Spleen (tissue), 13 donors: ENCODE results near the gene SRR. TPM values are rescaled to one million over a fixed set of nuclear protein-coding genes. Genes with fewer than 3 reads are reported as not detected.
"Not testable (repeated sequence)": the region's sequence is repeated elsewhere in the genome, so short reads cannot be mapped to it uniquely, and the experiment has no call there.

Experiments used
- DNase-seq: peaks from one replicate; pipeline ENCODE4 v3.0.0-alpha.2; 2020
- H3K27ac ChIP-seq, 8 donors: fragments of 200-600 bp; sonication (generic) in 7 of 8; 1 replicate in 4 of 8; 2 replicates in 4 of 8; pipeline versions ENCODE4 v1.5.0 to v1.8.0; 2016 to 2021; ENCODE audit warnings: inconsistent platforms in 4 of 8, mild to moderate bottlenecking in 4 of 8, moderate library complexity in 1 of 8
- H3K27me3 ChIP-seq, 7 donors: fragments of 200-600 bp; sonication (generic) in 6 of 7; replicated peaks in 1 of 7; 1 replicate in 4 of 7; 2 replicates in 3 of 7; pipeline versions ENCODE4 v1.5.0 to v1.8.0; 2016 to 2021; ENCODE audit warnings: inconsistent platforms in 3 of 7, mild to moderate bottlenecking in 1 of 7
- H3K36me3 ChIP-seq, 6 donors: fragments of 200-600 bp; sonication (generic) in 5 of 6; 1 replicate in 4 of 6; 2 replicates in 2 of 6; pipeline versions ENCODE4 v1.5.0 to v1.8.0; 2016 to 2021; ENCODE audit warnings: inconsistent platforms in 2 of 6
- H3K4me1 ChIP-seq, 6 donors: fragments of 200-600 bp; sonication (generic) in 5 of 6; 1 replicate in 3 of 6; 2 replicates in 3 of 6; pipeline versions ENCODE4 v1.5.0 to v1.8.0; 2016 to 2021; ENCODE audit warnings: inconsistent platforms in 3 of 6
- H3K4me3 ChIP-seq, 8 donors: fragments of 200-600 bp; sonication (generic) in 7 of 8; 1 replicate in 4 of 8; 2 replicates in 4 of 8; pipeline versions ENCODE4 v1.5.0 to v1.8.0; 2016 to 2021; ENCODE audit warnings: inconsistent platforms in 4 of 8, mild to moderate bottlenecking in 4 of 8, moderate library complexity in 2 of 8
- H3K9me3 ChIP-seq, 8 donors: fragments of 200-600 bp; sonication (generic) in 7 of 8; 1 replicate in 4 of 8; 2 replicates in 4 of 8; pipeline versions ENCODE4 v1.5.0 to v1.8.0; 2016 to 2021; ENCODE audit warnings: inconsistent platforms in 4 of 8
- CTCF ChIP-seq, 11 experiments: fragments of 200-600 bp in 7 of 11; fragments of 450-650 bp in 4 of 11; sonication (generic) in 4 of 11; IDR thresholded peaks in 8 of 11; conservative IDR thresholded peaks in 3 of 11; 1 replicate in 7 of 11; 2 replicates in 4 of 11; pipeline versions ENCODE4 v1.4.0 to v1.8.0; 2016 to 2021; ENCODE audit warnings: antibody characterized with exemption in 11 of 11, inconsistent platforms in 4 of 11, mild to moderate bottlenecking in 1 of 11
- POLR2A ChIP-seq, 3 donors: fragments of 450-650 bp; IDR thresholded peaks; one replicate each; pipeline ENCODE4 v1.5.1; 2017; ENCODE audit warnings: antibody characterized with exemption in 3 of 3, mild to moderate bottlenecking in 1 of 3
- POLR2AphosphoS5 ChIP-seq, 3 donors: sonication (generic); formaldehyde crosslinking; IDR thresholded peaks; one replicate each; pipeline ENCODE4 v1.5.1; 2017; ENCODE audit warnings: antibody characterized with exemption in 3 of 3
- WGBS, 5 donors: extraction: QIAGEN DNeasy Blood & Tissue Kit in 3 of 5; methylation state at CpG; one replicate each; pipeline versions ENCODE4 v1.1.5 to v1.1.7; 2013 to 2018; 5-methylcytosine and 5-hydroxymethylcytosine counted together
- intact Hi-C: fragments of 100-400 bp; cut with DNase I; formaldehyde crosslinking; loops from one replicate; pipeline ENCODE4 v1.15.0; 2023; ENCODE audit warnings: low total_unique reads
- long read RNA-seq, 2 donors: transcript quantifications; one replicate each; lab custom pipeline, GENCODE V29; 2026
- polyA plus RNA-seq, 3 donors: library from polyadenylated mRNA; stranded (reverse); fragments of 200-250 nt; gene quantifications; one replicate each; pipeline ENCODE4 v1.2.1, GENCODE V29; 2013
- total RNA-seq, 7 donors: library from RNA; depleted of rRNA in 3 of 7; stranded (reverse); fragments of >200 nt in 3 of 7; fragmentation: NEBNext Ultra II Directional in 4 of 7; extraction: Animal tissue kit (Norgen Biotek cat#: 25700) in 4 of 7; gene quantifications; one replicate each; pipeline versions ENCODE4 v1.1.0 to v1.2.1, GENCODE V29; 2016 to 2021
- donor health status: healthy with polysubstance abuse.
- donor health status: DM: no; HTN: no; CAD: no; lungs with moderate emphysema.
- donor health status: DM: no; HTN: no; CAD: no.
- donor health status: Bipolar disorder and iron deficiency.
- donor health status: healthy.
- donor health status: DM: no; HTN: no; CAD: no.
- donor health status: DM: yes; HTN: yes; CAD: no.

Gene SRR
- total RNA-seq, result 10 to 100 TPM in 2 of 7 donors, 1 to 10 TPM in 5; 4.0 to 16.2 (median 8.3) TPM
- polyA plus RNA-seq, result 1 to 10 TPM; 3.5 to 5.7 (median 4.5) TPM
- long read RNA-seq, donor 1, partial matches to known transcripts, result 0 of 4 reads
- long read RNA-seq, donor 1, other reads (novel, unspliced or antisense), result 0 of 4 reads
- long read RNA-seq, donor 2, partial matches to known transcripts, result 0 of 4 reads
- long read RNA-seq, donor 2, other reads (novel, unspliced or antisense), result 0 of 4 reads

GRCh38 chr17:2303204-2304188 is at the start of gene SRR, which contains the start of gene SMG6:
SRR (plus strand) TSS chr17:2303950; CDS start chr17:2315561, 11,611 bp downstream.
SMG6 (minus strand) TSS chr17:2303785; CDS start chr17:2303720, 65 bp downstream.
- DNase-seq, result peak; percentile 98
- intact Hi-C loops, result no loop called here

DNA sequence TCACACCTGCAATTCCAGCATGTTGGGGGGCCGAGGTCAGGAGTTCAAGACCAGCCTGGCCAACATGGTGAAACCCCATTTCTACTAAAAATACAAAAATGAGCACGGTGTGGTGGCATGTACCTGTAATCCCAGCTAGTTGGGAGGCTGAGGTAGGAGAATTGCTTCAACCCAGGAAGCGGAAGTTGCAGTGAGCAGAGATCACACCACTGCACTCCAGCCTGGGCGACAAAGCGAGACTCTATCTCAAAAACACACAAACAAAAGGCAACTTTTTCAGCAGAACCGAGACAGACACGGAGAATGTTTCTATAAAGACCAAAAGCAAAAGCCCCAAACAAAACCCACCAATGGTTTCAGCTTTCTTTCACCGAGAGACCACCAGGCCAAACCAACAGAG is 44.9 kb upstream of the SRR start:
- Histone ChIP-seq H3K4me1 (peaks cover 6 to 63% (median 32%) of the 10 kb centered on the region in 6 donors), H3K27ac (peak overlapping the region; percentile 15 to 81 (median 60)), H3K36me3 (peaks cover 0 to 66% (median 0%) of the 10 kb centered on the region in 6 donors)
- H3K4me3 ChIP-seq, intact Hi-C loops, DNase-seq, H3K9me3 ChIP-seq, H3K27me3 ChIP-seq: not testable (repeated sequence)
- 73 to 89% (median 84%) methylated on average over 8 of the region's 8 CpGs for WGBS, 5 donors

More at GRCh38 chr17:2303204-2304188, at the start of gene SRR, which contains the start of gene SMG6:
- H3K27ac ChIP-seq, result peak within 1 kb of the TSS; percentile 84 to 95 (median 92)
- peak within 1 kb of the TSS; percentile 65 to 94 (median 90) for H3K4me3 ChIP-seq
- 0 to 1% (median 1%) methylated on average over 28 to 108 of the region's 108 CpGs for WGBS, 5 donors
- H3K27me3 ChIP-seq, result no peaks in the 10 kb centered on the region
- peaks cover 16 to 64% (median 36%) of the 10 kb centered on the region in 6 donors for H3K4me1 ChIP-seq
- no peaks in the 10 kb centered on the region for H3K9me3 ChIP-seq
- H3K36me3 ChIP-seq, result peaks cover 0 to 22% (median 19%) of the 10 kb centered on the region in 6 donors
- peak in 3 of 11 experiments; percentile 11 to 27 (median 13) for TF ChIP-seq CTCF (IDR thresholded peaks at IDR 0.05 in 8 of 11, conservative IDR thresholded peaks at IDR 0.05 in 3 of 11)
- peak; percentile 81 to 91 (median 86) for TF ChIP-seq POLR2AphosphoS5 (IDR thresholded peaks at IDR 0.05)
- TF ChIP-seq POLR2A (IDR thresholded peaks at IDR 0.05), result peak in 1 of 3 donors; percentile 12

GRCh38 chr17:2259769-2260536 is 43.8 kb upstream of the SRR start:
- intact Hi-C loops, result no loop called here
- H3K27ac ChIP-seq, result peak overlapping the region; percentile 15 to 81 (median 60)
- H3K4me3 ChIP-seq, result no peak overlapping the region
- H3K36me3 ChIP-seq, result peaks cover 0 to 56% (median 0%) of the 10 kb centered on the region in 6 donors
- peaks cover 12 to 69% (median 43%) of the 10 kb centered on the region in 6 donors for H3K4me1 ChIP-seq
- no peak for DNase-seq
- no peaks in the 10 kb centered on the region for H3K27me3 ChIP-seq
- H3K9me3 ChIP-seq, result no peaks in the 10 kb centered on the region
- WGBS, 5 donors, result 42 to 56% (median 46%) methylated on average over 8 of the region's 8 CpGs
- TF ChIP-seq POLR2AphosphoS5 (IDR thresholded peaks at IDR 0.05), result no peak
- TF ChIP-seq POLR2A (IDR thresholded peaks at IDR 0.05), result no peak

GRCh38 chr17:2262135-2262587 is 41.6 kb upstream of the SRR start:
- peaks cover 23 to 91% (median 64%) of the 10 kb centered on the region in 6 donors for H3K4me1 ChIP-seq

More at GRCh38 chr17:2262135-2262587, 41.6 kb upstream of the SRR start:
- H3K27ac ChIP-seq, result peak overlapping the region in 7 of 8 donors; percentile 43 to 91 (median 81)
- peaks cover 0 to 42% (median 0%) of the 10 kb centered on the region in 6 donors for H3K36me3 ChIP-seq
- H3K9me3 ChIP-seq, result no peaks in the 10 kb centered on the region
- DNase-seq, result no peak
- no peak overlapping the region for H3K4me3 ChIP-seq
- H3K27me3 ChIP-seq, result no peaks in the 10 kb centered on the region
- 85 to 94% (median 90%) methylated on average over 2 of the region's 2 CpGs for WGBS, 5 donors
- no peak for TF ChIP-seq POLR2AphosphoS5 (IDR thresholded peaks at IDR 0.05)
- TF ChIP-seq POLR2A (IDR thresholded peaks at IDR 0.05), result no peak
- TF ChIP-seq CTCF (IDR thresholded peaks at IDR 0.05 in 8 of 11, conservative IDR thresholded peaks at IDR 0.05 in 3 of 11), result no peak
- intact Hi-C loops, result no loop called here
